Pons (tissue), 1 donor: ENCODE results near the gene NAA30.

Experiments used
- DNase-seq: peaks from one replicate; pipeline ENCODE4 v3.0.0-alpha.2; 2016; ENCODE audit warnings: low spot score

The NAA30 gene

GRCh38 chr14:57400556-57401494, 10.4 kb downstream of the NAA30 start:
- DNase-seq, result no peak

- DNase-seq, result no peak
Observed at GRCh38 chr14:57401501-57401900, 11.1 kb downstream of the NAA30 start.

- DNase-seq, result no peak
Observed at GRCh38 chr14:57402173-57402852, 11.9 kb downstream of the NAA30 start.

DNA sequence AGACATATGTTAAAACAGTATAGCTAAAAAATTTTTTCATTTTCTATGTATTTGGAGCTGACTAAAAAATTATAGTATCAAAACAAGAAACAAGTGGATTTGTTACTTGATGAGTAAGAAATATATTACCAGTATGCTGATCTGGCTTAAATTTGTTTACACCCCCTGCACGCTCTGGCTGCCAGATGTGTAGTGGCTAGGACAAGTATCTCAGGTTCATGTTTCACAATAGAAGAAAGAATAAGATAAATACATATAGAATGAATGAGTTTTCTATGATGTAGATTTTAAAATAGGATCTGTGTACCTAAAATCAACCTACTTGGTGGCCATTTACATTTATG, 13.1 kb downstream of the NAA30 start:
- DNase-seq, result no peak

- DNase-seq, result no peak
Observed at GRCh38 chr14:57405562-57405961, 15.2 kb downstream of the NAA30 start.

DNA sequence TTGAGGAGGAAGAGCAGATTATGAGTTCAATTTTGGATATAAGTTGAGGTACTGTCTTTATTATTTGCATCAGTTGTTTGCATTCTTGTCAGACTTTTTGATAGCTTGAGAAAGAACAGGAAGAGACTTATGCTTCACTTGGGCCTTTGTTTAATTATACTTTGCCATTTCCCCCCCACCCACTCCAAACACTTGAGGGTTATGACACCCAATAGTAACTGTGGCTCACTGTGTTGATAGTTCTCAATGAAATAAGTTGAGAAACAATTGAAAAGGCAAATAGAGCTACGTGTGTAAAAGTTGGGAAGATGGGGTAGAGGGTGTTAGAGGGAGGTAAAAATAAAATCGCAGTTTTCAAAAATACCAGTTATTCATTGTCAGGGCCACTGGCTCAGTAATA, 17.7 kb downstream of the NAA30 start:
- no peak for DNase-seq

- DNase-seq, result no peak
Observed at GRCh38 chr14:57408634-57409033, 18.2 kb downstream of the NAA30 start.

DNA sequence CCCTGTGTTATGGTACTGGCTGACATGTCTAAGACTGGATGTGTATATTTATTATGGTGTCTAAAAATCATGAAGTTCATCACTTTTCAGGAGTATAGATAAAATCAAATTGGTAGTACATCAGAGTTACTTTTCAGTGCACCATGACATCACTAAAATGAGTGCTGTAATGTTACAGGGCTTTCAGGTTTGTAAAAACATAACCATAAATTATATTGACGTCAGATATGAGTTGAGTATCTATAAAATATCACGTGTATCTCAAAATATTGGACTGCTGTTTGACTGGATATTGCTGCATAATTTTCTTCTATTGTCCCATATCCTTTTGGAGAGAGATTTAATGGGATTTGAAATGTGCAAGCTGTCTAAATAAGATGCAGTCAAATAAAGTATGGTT, 22.0 kb downstream of the NAA30 start:
- DNase-seq, result no peak

DNA sequence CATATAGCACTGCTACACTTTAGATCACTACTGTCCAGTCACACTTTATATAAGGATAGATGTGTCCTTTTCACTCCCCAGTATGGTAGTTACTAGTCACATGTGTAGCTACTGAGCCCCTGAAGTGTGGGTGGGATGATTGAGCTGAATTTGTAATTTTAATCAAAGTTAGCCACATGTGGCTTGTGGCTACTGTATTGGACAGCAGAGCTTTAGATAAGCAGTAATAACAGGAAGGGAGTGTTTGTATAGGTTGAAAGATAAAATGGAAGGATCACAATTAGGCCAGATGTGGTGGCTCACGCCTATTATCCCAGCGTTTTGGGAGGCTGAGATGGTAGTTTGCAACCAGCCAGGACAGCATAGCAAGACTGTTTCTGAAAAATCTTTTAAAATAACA, 23.5 kb downstream of the NAA30 start:
- DNase-seq, result no peak

DNA sequence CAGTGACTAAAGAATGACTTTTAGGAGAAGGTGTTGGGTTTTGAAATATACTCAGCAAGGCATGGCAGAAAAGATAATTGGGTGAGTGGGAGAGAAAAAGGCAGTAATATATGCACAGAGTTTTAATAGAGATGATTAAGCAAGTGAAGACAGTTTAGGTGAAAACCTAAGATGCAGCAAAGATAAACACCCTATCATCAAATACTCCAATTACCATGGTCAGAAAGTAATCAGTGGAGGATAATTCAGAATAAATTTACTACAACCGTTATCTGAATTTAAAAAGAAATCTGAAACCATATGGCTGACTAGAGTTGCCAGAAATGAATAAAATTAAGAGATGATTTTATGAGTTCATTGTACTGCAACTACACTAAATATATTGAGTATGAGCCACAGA, 26.8 kb downstream of the NAA30 start:
- no peak for DNase-seq

- DNase-seq, result no peak
Observed at GRCh38 chr14:57418999-57419398, 28.6 kb downstream of the NAA30 start.

- DNase-seq, result no peak
Observed at GRCh38 chr14:57420033-57420432, 29.6 kb downstream of the NAA30 start.

GRCh38 chr14:57420986-57421385, 30.6 kb downstream of the NAA30 start:
- DNase-seq, result no peak

GRCh38 chr14:57435923-57436322, 45.5 kb downstream of the NAA30 start:
- DNase-seq, result no peak

DNA sequence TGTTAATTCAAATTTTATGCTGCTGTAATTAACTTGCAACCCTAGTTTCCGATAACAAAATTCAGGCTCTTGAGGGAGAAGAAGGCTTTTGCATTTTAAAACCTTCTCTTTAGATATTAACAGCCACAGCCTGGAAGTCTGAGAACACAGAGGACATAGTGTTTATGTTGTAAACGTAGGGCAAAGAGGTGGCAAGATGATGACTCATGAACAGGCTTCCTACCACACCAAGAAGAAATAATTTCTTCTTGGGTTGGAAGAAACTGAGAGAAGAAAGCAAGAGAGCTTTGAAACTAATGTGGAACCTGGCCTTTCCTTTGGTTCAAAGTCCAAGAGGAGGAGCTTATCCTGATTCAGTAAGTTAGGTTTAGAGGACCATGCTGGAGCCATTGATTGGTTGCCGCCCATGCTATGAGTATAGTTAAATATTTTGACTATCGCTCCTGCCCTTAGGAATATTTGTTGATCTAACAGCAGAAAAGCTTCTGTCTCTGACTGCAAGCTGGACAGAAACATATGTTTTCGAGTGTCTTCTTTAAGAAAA, 71.5 kb downstream of the NAA30 start:
- DNase-seq, result no peak

DNA sequence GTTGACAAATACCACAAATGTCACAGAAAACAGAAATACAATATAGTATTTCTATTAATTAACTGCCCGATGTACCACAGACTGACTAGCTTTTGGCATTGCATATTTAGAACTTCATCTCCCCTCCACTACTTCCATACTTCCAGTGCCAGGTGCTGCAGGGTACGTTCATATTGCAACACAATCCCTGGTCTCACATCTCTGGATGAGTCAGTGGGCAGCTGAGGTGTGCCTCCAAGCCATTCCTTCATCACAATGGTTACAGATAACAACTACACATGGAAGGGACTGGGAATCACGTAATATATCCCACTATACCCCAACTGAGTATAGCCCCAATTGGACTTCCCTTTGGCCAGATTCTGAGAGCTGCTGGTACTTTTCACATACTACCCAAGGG, 72.2 kb downstream of the NAA30 start:
- DNase-seq, result no peak

GRCh38 chr14:57464008-57464730, 73.8 kb downstream of the NAA30 start:
- DNase-seq, result no peak
